ENCODE data around the gene STRIT1. TPM values are rescaled to one million over a fixed set of nuclear protein-coding genes. Genes with fewer than 3 reads are reported as not detected.

The STRIT1 gene
- total and polyA plus RNA-seq, 10 of the 15 experiments (the other 5 are each of a cell fraction or from before 2014, with no cell fraction given): not detected

- SMC1A ChIA-PET (ENCODE audit: uncharacterized antibody, unreplicated experiment): interaction anchor here (1.2 kb wide), 1 partner anchor 16 kb away, joined by 4 read pairs; no protein-coding TSS in a partner anchor
- ATAC-seq: no peak
These were observed 22.2 kb downstream of the STRIT1 start for GRCh38 chr3:155271343-155271613.

More at GRCh38 chr3:155271343-155271613, 22.2 kb downstream of the STRIT1 start:
- Histone ChIP-seq H2AFZ (ENCODE audit: control insufficient read depth, low read depth, low read length) (no peak overlapping the region), H3K4me2 (ENCODE audit: control insufficient read depth, insufficient read depth) (no peak overlapping the region), H3K79me2 (ENCODE audit: control insufficient read depth, insufficient read depth, low read length) (no peaks in the 10 kb centered on the region), H4K20me1 (ENCODE audit: control insufficient read depth, insufficient read depth) (no peaks in the 10 kb centered on the region), H3K4me1 (ENCODE audit: control insufficient read depth, insufficient read depth, low read length) (no peaks in the 10 kb centered on the region), H3K27ac (ENCODE audit: control insufficient read depth, insufficient read depth) (no peak overlapping the region), H3K9ac (ENCODE audit: control insufficient read depth, insufficient read depth, low read length) (no peak overlapping the region), H3K4me3 (no peak overlapping the region), H3K9me3 (replicated peaks; ENCODE audit: control insufficient read depth, insufficient read depth, low read length) (no peaks in the 10 kb centered on the region), H3K36me3 (ENCODE audit: control insufficient read depth in 2 of 2, insufficient read depth in 2 of 2, low read length in 1 of 2) (no peaks in the 10 kb centered on the region), H3K27me3 (replicated peaks in 1 of 2; ENCODE audit: control insufficient read depth in 2 of 2, insufficient read depth in 2 of 2, low read length in 1 of 2) (no peaks in the 10 kb centered on the region)
- in situ Hi-C loops (cut with MboI) (no loop called here), intact Hi-C loops (cut with micrococcal nuclease; ENCODE audit: unreplicated experiment) (no loop called here)
- CTCF ChIA-PET: no interaction called here
- 0% methylated on average over 1 of the region's 1 CpG for WGBS (ENCODE audit: insufficient coverage, insufficient replicate concordance, low lambda C conversion rate, missing lambda C conversion rate)
- no peak for DNase-seq (ENCODE audit: low read depth, low spot score)
- RAD21 ChIA-PET (ENCODE audit: unreplicated experiment): no interaction called here
- TF ChIP-seq JUND (IDR thresholded peaks at IDR 0.05; ENCODE audit: low read depth, low read length) (no peak), ATF7 (IDR thresholded peaks at IDR 0.05; ENCODE audit: low read depth) (no peak), BACH1 (IDR thresholded peaks at IDR 0.05; ENCODE audit: borderline replicate concordance) (no peak), KLF5 (IDR thresholded peaks at IDR 0.05; ENCODE audit: partially characterized antibody) (no peak), ZBTB4 (CRISPR knock-in tag; IDR thresholded peaks at IDR 0.05) (no peak), HDAC6 (IDR thresholded peaks at IDR 0.05; ENCODE audit: unreplicated experiment) (no peak), MYC (IDR thresholded peaks at IDR 0.05; ENCODE audit: insufficient read depth, insufficient read length, insufficient replicate concordance, low read length, severe bottlenecking) (no peak), RAD21 (IDR thresholded peaks at IDR 0.05; ENCODE audit: insufficient read depth, low read depth, low read length) (no peak), DPF2 (IDR thresholded peaks at IDR 0.05) (no peak), POU2F2 (IDR thresholded peaks at IDR 0.05; ENCODE audit: borderline replicate concordance, low read depth, low read length) (no peak), SREBF1 (IDR thresholded peaks at IDR 0.05; ENCODE audit: low read length) (no peak), ZNF217 (IDR thresholded peaks at IDR 0.05) (no peak), FOXM1 (IDR thresholded peaks at IDR 0.05; ENCODE audit: low read depth, low read length) (no peak)
- TF ChIP-seq, protein P1, sequence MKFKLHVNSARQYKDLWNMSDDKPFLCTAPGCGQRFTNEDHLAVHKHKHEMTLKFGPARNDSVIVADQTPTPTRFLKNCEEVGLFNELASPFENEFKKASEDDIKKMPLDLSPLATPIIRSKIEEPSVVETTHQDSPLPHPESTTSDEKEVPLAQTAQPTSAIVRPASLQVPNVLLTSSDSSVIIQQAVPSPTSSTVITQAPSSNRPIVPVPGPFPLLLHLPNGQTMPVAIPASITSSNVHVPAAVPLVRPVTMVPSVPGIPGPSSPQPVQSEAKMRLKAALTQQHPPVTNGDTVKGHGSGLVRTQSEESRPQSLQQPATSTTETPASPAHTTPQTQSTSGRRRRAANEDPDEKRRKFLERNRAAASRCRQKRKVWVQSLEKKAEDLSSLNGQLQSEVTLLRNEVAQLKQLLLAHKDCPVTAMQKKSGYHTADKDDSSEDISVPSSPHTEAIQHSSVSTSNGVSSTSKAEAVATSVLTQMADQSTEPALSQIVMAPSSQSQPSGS (IDR thresholded peaks at IDR 0.05; ENCODE audit: low read length): no peak
- TF ChIP-seq, protein P2, sequence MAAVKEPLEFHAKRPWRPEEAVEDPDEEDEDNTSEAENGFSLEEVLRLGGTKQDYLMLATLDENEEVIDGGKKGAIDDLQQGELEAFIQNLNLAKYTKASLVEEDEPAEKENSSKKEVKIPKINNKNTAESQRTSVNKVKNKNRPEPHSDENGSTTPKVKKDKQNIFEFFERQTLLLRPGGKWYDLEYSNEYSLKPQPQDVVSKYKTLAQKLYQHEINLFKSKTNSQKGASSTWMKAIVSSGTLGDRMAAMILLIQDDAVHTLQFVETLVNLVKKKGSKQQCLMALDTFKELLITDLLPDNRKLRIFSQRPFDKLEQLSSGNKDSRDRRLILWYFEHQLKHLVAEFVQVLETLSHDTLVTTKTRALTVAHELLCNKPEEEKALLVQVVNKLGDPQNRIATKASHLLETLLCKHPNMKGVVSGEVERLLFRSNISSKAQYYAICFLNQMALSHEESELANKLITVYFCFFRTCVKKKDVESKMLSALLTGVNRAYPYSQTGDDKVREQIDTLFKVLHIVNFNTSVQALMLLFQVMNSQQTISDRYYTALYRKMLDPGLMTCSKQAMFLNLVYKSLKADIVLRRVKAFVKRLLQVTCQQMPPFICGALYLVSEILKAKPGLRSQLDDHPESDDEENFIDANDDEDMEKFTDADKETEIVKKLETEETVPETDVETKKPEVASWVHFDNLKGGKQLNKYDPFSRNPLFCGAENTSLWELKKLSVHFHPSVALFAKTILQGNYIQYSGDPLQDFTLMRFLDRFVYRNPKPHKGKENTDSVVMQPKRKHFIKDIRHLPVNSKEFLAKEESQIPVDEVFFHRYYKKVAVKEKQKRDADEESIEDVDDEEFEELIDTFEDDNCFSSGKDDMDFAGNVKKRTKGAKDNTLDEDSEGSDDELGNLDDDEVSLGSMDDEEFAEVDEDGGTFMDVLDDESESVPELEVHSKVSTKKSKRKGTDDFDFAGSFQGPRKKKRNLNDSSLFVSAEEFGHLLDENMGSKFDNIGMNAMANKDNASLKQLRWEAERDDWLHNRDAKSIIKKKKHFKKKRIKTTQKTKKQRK (IDR thresholded peaks at IDR 0.05; ENCODE audit: low read depth, low read length): no peak
- BruUV-seq (replicated peaks): no TSS peak
- POLR2A ChIA-PET: no interaction called here
- no peak for FAIRE-seq
